Endothelial cell (in vitro differentiated cells): ENCODE results near the gene EID1. TPM values are rescaled to one million over a fixed set of nuclear protein-coding genes. Genes with fewer than 3 reads are reported as not detected.

Experiments
- DNase-seq: peaks from one replicate; pipeline ENCODE4 v3.0.0; 2021; ENCODE audit warnings: low spot score
- H3K27ac Mint-ChIP-seq: one replicate; pipeline ENCODE4 v1.8.0; 2021; ENCODE audit warnings: mixed read lengths, inconsistent platforms; ENCODE audit not compliant: unreplicated experiment
- H3K27me3 Mint-ChIP-seq: one replicate; pipeline ENCODE4 v1.8.0; 2021; ENCODE audit warnings: mild to moderate bottlenecking, moderate library complexity, mixed read lengths, inconsistent platforms; ENCODE audit not compliant: unreplicated experiment
- H3K36me3 Mint-ChIP-seq: one replicate; pipeline ENCODE4 v1.8.0; 2021; ENCODE audit warnings: mild to moderate bottlenecking, low read depth, mixed read lengths, inconsistent platforms; ENCODE audit not compliant: unreplicated experiment
- H3K4me1 Mint-ChIP-seq: one replicate; pipeline ENCODE4 v1.8.0; 2021; ENCODE audit warnings: mild to moderate bottlenecking, mixed read lengths, inconsistent platforms; ENCODE audit not compliant: unreplicated experiment
- H3K4me3 Mint-ChIP-seq: one replicate; pipeline ENCODE4 v1.8.0; 2021; ENCODE audit warnings: mild to moderate bottlenecking, mixed read lengths, inconsistent platforms; ENCODE audit not compliant: unreplicated experiment
- H3K9me3 Mint-ChIP-seq: one replicate; pipeline ENCODE4 v1.8.0; 2021; ENCODE audit warnings: mixed read lengths, inconsistent platforms; ENCODE audit not compliant: unreplicated experiment
- CTCF ChIP-seq: fragments of 200-600 bp; sonication (generic); IDR thresholded peaks from one replicate; pipeline ENCODE4 v1.5.0; 2021; ENCODE audit warnings: antibody characterized with exemption; ENCODE audit not compliant: unreplicated experiment
- total RNA-seq: library from RNA; stranded (reverse); fragmentation: NEBNext Ultra II Directional; extraction: Animal tissue kit (Norgen Biotek cat#: 25700); gene quantifications from one replicate; pipeline ENCODE4 v1.2.1, GENCODE V29; 2021; ENCODE audit not compliant: unreplicated experiment

Gene EID1
- total RNA-seq, 1 donor from 2014 or later, result 126 TPM

- no peak overlapping the region for H3K27ac Mint-ChIP-seq
- no peak for DNase-seq
- no peaks in the 10 kb centered on the region for H3K9me3 Mint-ChIP-seq
- no peak overlapping the region for H3K4me3 Mint-ChIP-seq
- peaks cover 14% of the 10 kb centered on the region for H3K36me3 Mint-ChIP-seq
- TF ChIP-seq CTCF, result no peak
- H3K27me3 Mint-ChIP-seq, result no peaks in the 10 kb centered on the region
- H3K4me1 Mint-ChIP-seq, result no peaks in the 10 kb centered on the region
These were observed 44.3 kb upstream of the EID1 start for GRCh38 chr15:48833526-48834239.

GRCh38 chr15:48834756-48835155 is 43.2 kb upstream of the EID1 start:
- DNase-seq, result no peak
- H3K36me3 Mint-ChIP-seq, result peaks cover 14% of the 10 kb centered on the region
- H3K4me1 Mint-ChIP-seq, result no peaks in the 10 kb centered on the region
- TF ChIP-seq CTCF, result no peak
- H3K4me3 Mint-ChIP-seq, result no peak overlapping the region
- no peak overlapping the region for H3K27ac Mint-ChIP-seq
- no peaks in the 10 kb centered on the region for H3K27me3 Mint-ChIP-seq
- H3K9me3 Mint-ChIP-seq, result no peaks in the 10 kb centered on the region

GRCh38 chr15:48842501-48842900 is 35.4 kb upstream of the EID1 start:
- no peaks in the 10 kb centered on the region for H3K4me1 Mint-ChIP-seq
- TF ChIP-seq CTCF, result no peak

GRCh38 chr15:48845123-48845522 is 32.8 kb upstream of the EID1 start:
- TF ChIP-seq CTCF, result no peak
- no peaks in the 10 kb centered on the region for H3K9me3 Mint-ChIP-seq
- H3K36me3 Mint-ChIP-seq, result peaks cover 23% of the 10 kb centered on the region
- no peaks in the 10 kb centered on the region for H3K27me3 Mint-ChIP-seq
- H3K27ac Mint-ChIP-seq, result no peak overlapping the region
- H3K4me3 Mint-ChIP-seq, result no peak overlapping the region
- no peaks in the 10 kb centered on the region for H3K4me1 Mint-ChIP-seq
- no peak for DNase-seq

More at GRCh38 chr15:48842501-48842900, 35.4 kb upstream of the EID1 start:
- Mint-ChIP-seq H3K27me3 (no peaks in the 10 kb centered on the region), H3K9me3 (no peaks in the 10 kb centered on the region), H3K36me3 (peaks cover 18% of the 10 kb centered on the region), H3K4me3 (no peak overlapping the region), H3K27ac (no peak overlapping the region)
- no peak for DNase-seq

GRCh38 chr15:48850648-48851047 is 27.3 kb upstream of the EID1 start:
- no peak for DNase-seq
- no peak overlapping the region for H3K4me3 Mint-ChIP-seq
- H3K27ac Mint-ChIP-seq, result no peak overlapping the region
- TF ChIP-seq CTCF, result no peak
- peaks cover 18% of the 10 kb centered on the region for H3K36me3 Mint-ChIP-seq
- H3K4me1 Mint-ChIP-seq, result no peaks in the 10 kb centered on the region
- H3K9me3 Mint-ChIP-seq, result no peaks in the 10 kb centered on the region
- no peaks in the 10 kb centered on the region for H3K27me3 Mint-ChIP-seq
